Activated CD8-positive, alpha-beta memory T cell treated with anti-CD3 and anti-CD28 coated beads, Interleukin-2, amount 50 U/mL, for 24 hours (primary cell): ENCODE measurements around the gene CDK15.
"Not testable (repeated sequence)": the region's sequence is repeated elsewhere in the genome, so short reads cannot be mapped to it uniquely, and the experiment has no call there.

Experiments used
- DNase-seq: peaks from one replicate; pipeline ENCODE4 v3.0.0-alpha.2; 2020; ENCODE audit errors: extremely low read depth

CDK15 gene

GRCh38 chr2:201830666-201831065, 24.3 kb downstream of the CDK15 start:
- no peak for DNase-seq

GRCh38 chr2:201831469-201831868, 25.1 kb downstream of the CDK15 start:
- DNase-seq, result no peak

DNA sequence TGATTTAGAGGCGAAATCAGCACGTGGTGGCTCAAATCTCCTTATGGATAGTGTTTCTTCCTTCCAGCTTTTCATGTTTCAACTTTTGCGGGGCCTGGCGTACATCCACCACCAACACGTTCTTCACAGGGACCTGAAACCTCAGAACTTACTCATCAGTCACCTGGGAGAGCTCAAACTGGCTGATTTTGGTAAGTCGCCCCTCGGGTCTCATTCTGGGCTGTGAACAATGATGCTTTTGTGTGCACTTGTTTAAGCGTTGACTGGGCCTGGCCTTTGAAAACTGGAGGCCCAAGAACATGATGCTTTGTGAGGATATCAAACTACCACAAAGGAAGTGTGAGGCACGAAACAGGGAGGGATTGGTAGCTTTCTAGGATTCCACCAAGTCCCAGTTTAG, 27.4 kb downstream of the CDK15 start:
- DNase-seq, result no peak

GRCh38 chr2:201835066-201835465, 28.7 kb downstream of the CDK15 start:
- no peak for DNase-seq

DNA sequence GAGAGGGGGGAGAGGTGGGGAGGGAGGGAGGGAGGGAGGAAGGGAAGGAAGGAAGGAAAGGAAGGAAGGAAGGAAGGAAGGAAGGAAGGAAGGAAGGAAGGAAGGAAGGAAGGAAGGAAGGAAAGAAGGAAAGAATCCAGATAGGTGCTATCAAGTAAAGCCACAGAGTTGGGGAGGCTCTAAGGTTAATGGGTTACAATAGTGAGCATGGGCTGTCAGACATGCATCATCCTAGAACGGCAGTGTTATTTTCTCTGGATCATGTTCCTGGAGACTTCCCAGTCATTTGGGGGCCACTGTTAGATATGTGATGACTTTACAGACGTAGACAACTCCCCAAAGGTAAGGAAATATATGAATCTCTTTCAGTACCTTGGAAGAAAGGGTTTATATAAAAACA, 31.1 kb downstream of the CDK15 start:
- no peak for DNase-seq

- DNase-seq, result no peak
Measured at GRCh38 chr2:201837824-201838431, 31.6 kb downstream of the CDK15 start.

DNA sequence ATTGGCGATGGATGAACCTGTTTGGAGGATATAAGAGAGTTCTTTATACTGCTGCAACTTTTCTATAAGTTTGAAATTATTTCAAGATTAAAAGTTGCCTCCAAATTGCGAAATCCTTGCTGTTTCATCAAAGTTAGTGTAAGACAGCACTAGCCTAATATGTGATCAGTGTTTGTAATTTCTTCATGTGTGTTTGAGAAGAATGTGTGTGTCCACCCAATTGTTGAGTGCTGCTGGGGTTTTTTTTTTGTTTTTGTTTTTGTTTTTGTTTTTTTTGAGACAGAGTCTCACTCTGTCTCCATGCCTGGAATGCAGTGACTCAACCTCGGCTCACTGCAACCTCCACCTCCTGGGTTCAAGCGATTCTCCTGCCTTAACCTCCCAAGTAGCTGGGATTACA, 33.4 kb downstream of the CDK15 start:
- DNase-seq, result no peak

DNA sequence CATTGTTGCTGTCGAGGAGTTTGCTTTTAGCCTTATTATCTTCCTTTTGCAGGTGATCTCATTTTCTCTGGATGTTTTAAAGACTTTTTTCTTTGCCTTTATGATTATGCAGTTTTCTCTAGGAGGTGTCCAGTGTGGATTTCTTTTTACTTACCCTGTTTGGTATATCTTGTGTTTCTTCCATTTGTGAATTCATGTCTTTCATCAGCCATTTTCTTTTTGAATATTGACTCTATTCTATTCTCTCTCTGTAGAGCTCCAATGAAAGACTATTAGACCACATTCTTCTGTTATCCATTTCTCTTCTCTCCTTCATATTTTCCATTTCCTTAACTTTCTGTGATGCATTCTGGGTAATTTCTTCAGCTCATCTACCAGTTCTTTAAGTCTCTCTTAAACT, 34.4 kb downstream of the CDK15 start:
- no peak for DNase-seq

GRCh38 chr2:201842131-201842860, 36.0 kb downstream of the CDK15 start:
- DNase-seq, result no peak

GRCh38 chr2:201844922-201845321, 38.6 kb downstream of the CDK15 start:
- DNase-seq, result not testable (repeated sequence)

DNA sequence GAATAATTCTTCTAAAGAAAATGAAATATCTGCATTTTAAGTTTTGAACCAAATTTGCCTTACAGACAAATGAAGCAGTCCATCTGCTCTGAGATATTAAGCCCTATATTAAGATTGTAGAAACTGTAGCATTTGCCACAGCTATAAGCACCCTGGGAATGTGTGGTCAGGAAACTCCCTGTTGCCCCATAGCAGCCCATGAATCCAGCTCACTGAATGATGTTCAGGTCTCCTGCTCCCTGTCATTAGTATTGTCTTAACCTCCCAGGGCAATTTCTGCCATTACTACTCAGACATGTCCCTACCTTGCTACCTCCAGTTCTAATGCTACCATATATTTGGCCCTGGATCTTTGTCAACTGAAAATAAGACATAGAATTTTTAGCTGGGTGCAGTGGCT, 41.1 kb downstream of the CDK15 start:
- no peak for DNase-seq

GRCh38 chr2:201852462-201852861, 46.1 kb downstream of the CDK15 start:
- no peak for DNase-seq

GRCh38 chr2:201852878-201853415, 46.6 kb downstream of the CDK15 start:
- DNase-seq, result no peak

DNA sequence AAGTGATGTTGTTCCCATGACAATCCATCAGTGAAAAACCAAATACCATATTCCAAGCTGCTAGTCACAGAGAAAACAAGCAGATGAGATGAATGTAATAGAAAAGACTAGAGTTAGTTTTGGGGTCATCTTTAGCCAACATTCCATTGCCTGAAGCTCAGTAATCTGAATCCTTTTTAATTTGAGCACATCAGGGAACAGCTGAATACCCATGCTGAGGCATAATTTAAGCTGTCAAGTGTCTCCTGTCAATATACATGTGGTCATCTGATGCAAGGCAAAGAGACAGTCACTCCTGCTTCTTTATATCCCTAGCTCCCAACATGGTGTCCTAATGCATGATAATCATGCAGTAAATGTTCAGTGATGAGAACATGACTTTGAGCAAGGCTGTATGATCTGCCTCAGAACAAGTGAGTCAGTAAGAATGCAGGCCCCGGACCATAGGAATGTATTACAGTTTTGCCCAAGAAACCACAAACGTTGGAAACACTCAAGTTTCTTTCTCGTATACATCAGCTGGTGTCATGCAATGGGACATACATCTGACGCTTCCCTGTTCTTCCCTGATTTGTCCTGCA, 48.0 kb downstream of the CDK15 start:
- DNase-seq, result no peak

- no peak for DNase-seq
Measured at GRCh38 chr2:201854841-201855240, 48.5 kb downstream of the CDK15 start.

DNA sequence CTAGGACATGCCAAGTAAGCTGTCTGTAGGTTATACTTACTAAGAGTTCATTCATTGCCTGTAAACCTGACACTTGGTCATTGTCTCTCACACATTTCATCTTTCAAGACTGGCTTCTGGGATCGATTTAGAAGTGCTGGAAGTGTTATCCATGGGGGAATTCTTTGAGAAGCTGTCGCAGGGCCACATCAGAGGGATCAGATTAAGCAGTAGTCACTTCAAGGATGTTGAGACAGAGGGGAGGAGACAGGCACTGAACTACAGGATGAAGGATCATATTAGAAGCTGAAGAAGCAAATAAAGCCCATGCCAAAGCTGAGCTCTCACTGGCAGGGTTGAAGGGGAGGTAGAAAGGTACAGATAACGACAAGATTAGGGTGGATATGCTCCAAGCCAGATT, 49.0 kb downstream of the CDK15 start:
- no peak for DNase-seq

DNA sequence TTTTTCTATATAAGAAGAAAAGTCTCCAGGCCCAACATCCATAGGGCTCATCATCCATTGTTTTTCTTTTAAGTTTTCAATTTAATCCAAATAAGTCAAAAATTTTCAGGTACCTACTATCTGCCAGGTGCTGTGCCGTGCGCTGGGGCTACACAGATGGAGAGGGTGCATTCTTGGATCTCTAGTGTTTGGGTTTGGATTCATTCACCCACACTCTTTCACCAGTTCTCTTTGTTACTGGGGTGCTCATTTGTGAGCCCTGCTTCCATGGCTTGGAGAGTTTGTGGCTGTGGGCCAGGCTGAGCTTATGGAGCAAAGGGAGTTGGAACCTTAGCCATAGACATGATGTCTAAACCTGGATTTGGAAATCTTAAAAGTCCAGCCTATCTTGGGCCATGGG, 51.0 kb downstream of the CDK15 start:
- DNase-seq, result no peak

DNA sequence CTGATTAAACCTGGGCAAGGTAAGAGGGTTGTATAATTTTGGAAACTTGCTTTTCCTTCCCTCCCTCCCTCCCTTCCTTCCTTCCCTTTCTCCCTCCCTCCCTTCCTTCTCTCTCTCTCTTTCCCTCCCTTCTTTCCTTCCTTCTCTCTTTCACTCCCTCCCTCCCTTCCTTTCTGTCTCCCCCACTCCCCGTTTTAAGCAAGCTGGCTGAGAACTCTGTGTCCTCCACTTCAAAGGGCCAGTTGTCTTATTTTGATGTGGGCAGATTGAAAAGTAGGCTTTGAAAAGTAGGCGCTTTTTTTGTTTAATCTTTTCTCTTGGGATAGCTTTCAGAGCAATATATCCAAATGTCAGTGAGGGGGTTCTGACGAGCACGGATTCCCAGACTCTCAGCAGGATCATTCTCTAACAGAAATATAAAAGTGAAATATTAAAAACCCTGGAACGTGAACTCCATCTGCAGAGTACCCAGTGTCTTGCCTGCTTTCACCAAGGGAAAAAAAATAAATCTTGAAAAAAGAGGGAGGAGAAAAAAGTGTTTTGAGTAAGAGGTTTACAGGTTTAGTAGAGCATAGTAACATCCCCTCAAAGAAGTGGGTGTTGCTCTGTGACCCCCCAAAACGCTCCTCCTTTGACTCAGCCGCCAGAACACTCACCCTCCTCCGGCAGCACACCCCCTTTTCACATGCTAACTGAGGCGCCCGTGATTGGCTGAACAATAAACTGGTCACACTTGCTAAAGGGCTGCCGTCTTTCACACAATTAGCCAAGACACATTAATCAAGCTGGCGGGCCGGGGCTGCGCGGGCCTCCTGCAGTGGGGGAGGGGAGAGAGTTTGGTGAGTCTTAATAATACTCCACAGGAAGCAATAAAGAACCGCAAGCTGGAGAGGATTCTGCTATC, 52.2 kb downstream of the CDK15 start:
- no peak for DNase-seq

DNA sequence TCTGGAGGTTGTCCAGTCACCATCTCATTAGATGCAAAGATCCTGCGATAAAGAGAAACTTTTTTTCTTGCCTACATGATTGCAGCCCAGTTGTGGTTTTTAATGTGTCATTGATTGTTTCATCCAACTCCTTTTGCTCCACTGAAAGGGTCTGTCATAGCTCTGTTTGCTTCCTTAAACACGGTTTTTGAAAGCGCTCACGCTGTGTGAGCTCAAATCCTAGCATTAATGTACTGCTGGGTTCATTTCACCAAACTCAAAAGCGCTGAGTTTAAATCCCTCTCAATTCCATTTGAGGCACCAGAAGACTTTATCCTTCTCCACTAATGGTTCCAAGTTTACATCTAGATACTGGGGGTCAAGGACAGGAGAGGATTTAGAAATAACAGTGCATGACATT, 53.6 kb downstream of the CDK15 start:
- DNase-seq, result no peak

GRCh38 chr2:201860636-201861066, 54.3 kb downstream of the CDK15 start:
- no peak for DNase-seq

GRCh38 chr2:201862843-201863242, 56.5 kb downstream of the CDK15 start:
- DNase-seq, result no peak
